ENCODE data around the gene NOS2.
"Not testable (repeated sequence)": the region's sequence is repeated elsewhere in the genome, so short reads cannot be mapped to it uniquely, and the experiment has no call there.

DNA sequence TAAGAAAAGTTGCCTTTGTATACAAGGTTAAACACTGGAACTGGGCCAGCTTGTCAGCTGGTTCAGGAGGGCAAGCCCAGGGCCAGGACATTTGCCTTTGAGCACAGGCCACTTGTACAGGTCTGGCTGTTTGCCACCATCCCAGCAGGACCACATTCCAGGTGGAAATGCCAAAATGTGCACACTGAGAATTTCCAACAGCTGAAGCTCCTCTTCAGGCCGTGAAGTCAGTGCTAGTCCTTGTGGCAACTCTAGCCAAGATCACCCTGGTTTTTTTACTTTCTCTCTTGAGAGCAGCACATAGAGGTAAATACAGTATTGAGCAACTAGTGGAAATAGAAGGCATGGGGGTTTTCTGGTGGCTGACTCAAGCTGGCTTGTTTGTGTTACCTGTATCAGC is 29.6 kb upstream of the NOS2 start:
- not testable (repeated sequence) for TF ChIP-seq CTCF (IDR thresholded peaks at IDR 0.05); ZFX (IDR thresholded peaks at IDR 0.05; ENCODE audit: borderline replicate concordance)
